Common myeloid progenitor, CD34-positive (primary cell): ENCODE measurements around the gene NR2F2.

Experiments
- CTCF ChIA-PET: fragments of 350-600 bp; sonication (Branson Sonifier 250); formaldehyde crosslinking; loops from one replicate; lab custom pipeline; 2021; ENCODE audit warnings: antibody characterized with exemption; lab: Charles Lee
- POLR2A ChIA-PET: fragments of 350-600 bp; sonication (Branson Sonifier 250); formaldehyde crosslinking; loops from one replicate; lab custom pipeline; 2021; ENCODE audit warnings: antibody characterized with exemption; lab: Charles Lee
- DNase-seq, 3 donors: peaks; one replicate each; pipeline versions ENCODE4 v3.0.0 to v3.0.0-alpha.2; 2013
- H3K27ac ChIP-seq, 2 experiments: 1 replicate in 1 of 2; 2 replicates in 1 of 2; pipeline ENCODE4 v1.7.0; 2013; ENCODE audit warnings: inconsistent platforms in 2 of 2, low read length in 2 of 2, mild to moderate bottlenecking in 2 of 2, low read depth in 1 of 2, moderate library complexity in 1 of 2; ENCODE audit not compliant: severe bottlenecking in 2 of 2, insufficient read depth in 1 of 2, poor library complexity in 1 of 2
- H3K27me3 ChIP-seq, 5 experiments: replicated peaks in 2 of 5; 1 replicate in 3 of 5; 2 replicates in 2 of 5; pipeline versions ENCODE4 v1.6.1 to v1.7.0; 2013; ENCODE audit warnings: low read length in 4 of 5, mild to moderate bottlenecking in 2 of 5, moderate library complexity in 2 of 5, inconsistent platforms in 1 of 5; ENCODE audit not compliant: insufficient read depth in 5 of 5, control insufficient read depth in 4 of 5
- H3K36me3 ChIP-seq, 4 experiments: 1 replicate in 2 of 4; 2 replicates in 2 of 4; pipeline versions ENCODE4 v1.6.1 to v1.7.0; 2013; ENCODE audit warnings: low read length in 3 of 4, control low read depth in 1 of 4, mild to moderate bottlenecking in 1 of 4; ENCODE audit not compliant: control insufficient read depth in 4 of 4, insufficient read depth in 4 of 4
- H3K4me1 ChIP-seq, 4 experiments: 1 replicate in 3 of 4; 2 replicates in 1 of 4; pipeline versions ENCODE4 v1.6.1 to v1.7.1; 2013; ENCODE audit warnings: low read length in 3 of 4, mild to moderate bottlenecking in 3 of 4, control low read depth in 1 of 4, inconsistent platforms in 1 of 4, moderate library complexity in 1 of 4; ENCODE audit not compliant: control insufficient read depth in 4 of 4, insufficient read depth in 4 of 4; ENCODE audit errors: control extremely low read depth in 1 of 4
- H3K4me3 ChIP-seq, 7 experiments: 1 replicate in 4 of 7; 2 replicates in 3 of 7; pipeline versions ENCODE4 v1.5.1 to v1.7.0; 2013; ENCODE audit warnings: mild to moderate bottlenecking in 7 of 7, low read length in 6 of 7, moderate library complexity in 6 of 7, inconsistent platforms in 2 of 7, low read depth in 2 of 7, control low read depth in 1 of 7; ENCODE audit not compliant: insufficient read depth in 4 of 7, control insufficient read depth in 1 of 7; ENCODE audit errors: extremely low read depth in 1 of 7
- H3K9me3 ChIP-seq, 5 experiments: 1 replicate in 4 of 5; 2 replicates in 1 of 5; pipeline versions ENCODE4 v1.6.1 to v1.7.1; 2013; ENCODE audit warnings: low read length in 4 of 5, mild to moderate bottlenecking in 2 of 5, inconsistent platforms in 1 of 5, low read depth in 1 of 5, moderate library complexity in 1 of 5; ENCODE audit not compliant: control insufficient read depth in 4 of 5, insufficient read depth in 2 of 5; ENCODE audit errors: control extremely low read depth in 1 of 5
- WGBS: methylation state at CpG from one replicate; pipeline ENCODE4 v1.1.5; 2013; ENCODE audit not compliant: insufficient coverage; 5-methylcytosine and 5-hydroxymethylcytosine counted together

The NR2F2 gene

DNA sequence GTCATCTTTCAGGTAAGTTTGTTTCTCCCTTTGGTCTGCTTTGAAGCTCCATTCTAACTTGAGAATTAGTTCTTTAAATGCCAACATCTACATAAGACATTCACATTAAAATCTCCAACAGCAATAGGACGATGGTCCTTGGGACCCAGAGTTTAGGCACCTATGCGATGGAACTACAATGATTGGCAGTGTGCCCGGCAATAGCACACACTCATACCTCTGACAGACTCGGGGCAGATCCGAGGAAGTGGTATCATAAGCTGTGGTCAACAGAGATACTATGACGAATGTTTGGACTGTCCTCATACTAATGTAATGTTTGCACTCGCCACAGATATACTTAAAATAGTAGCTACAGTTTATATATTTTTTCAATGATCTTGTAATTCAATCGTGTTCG, 34.2 kb upstream of the NR2F2 start:
- no peak overlapping the region for H3K27ac ChIP-seq
- no peak for DNase-seq
- 86% methylated on average over 4 of the region's 9 CpGs for WGBS
- peaks cover 0 to 16% (median 0%) of the 10 kb centered on the region in 5 experiments for H3K27me3 ChIP-seq
- H3K4me1 ChIP-seq: no peaks in the 10 kb centered on the region
- CTCF ChIA-PET: interaction anchor here (0.6 kb wide), 2 partner anchors 25 to 1332 kb away, joined by 3 read pairs; no protein-coding TSS in a partner anchor
- H3K9me3 ChIP-seq: peaks cover 0 to 10% (median 6%) of the 10 kb centered on the region in 5 experiments
- POLR2A ChIA-PET: no interaction called here
- no peak overlapping the region for H3K4me3 ChIP-seq
- H3K36me3 ChIP-seq: no peaks in the 10 kb centered on the region

DNA sequence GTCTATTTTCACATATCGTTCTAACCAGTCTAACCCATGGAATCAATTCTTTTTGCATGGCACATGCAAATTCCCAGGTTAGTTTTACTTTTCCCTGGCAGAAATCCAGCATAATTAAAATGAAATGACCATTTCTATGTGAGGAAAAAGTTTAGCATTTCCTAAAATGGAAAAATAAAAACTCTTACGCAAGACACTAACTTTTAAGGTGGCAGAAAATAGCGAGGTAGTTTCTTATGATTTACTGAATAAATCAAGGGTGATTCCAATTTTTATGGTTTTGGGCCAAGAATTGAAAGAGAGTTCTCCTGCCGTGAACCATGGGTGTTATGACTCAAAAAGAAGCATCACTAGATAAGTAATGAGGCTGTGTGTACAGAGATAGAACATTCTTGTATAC, 32.7 kb upstream of the NR2F2 start:
- Histone ChIP-seq H3K4me3 (no peak overlapping the region), H3K27ac (no peak overlapping the region), H3K36me3 (no peaks in the 10 kb centered on the region), H3K4me1 (no peaks in the 10 kb centered on the region), H3K9me3 (peaks cover 0 to 10% (median 6%) of the 10 kb centered on the region in 5 experiments), H3K27me3 (peaks cover 0 to 18% (median 0%) of the 10 kb centered on the region in 5 experiments)
- DNase-seq: no peak
- POLR2A ChIA-PET: no interaction called here
- CTCF ChIA-PET: no interaction called here
- 100% methylated on average over 3 of the region's 4 CpGs for WGBS

- no peak overlapping the region for H3K27ac ChIP-seq
- CTCF ChIA-PET: no interaction called here
- POLR2A ChIA-PET: no interaction called here
- 100% methylated on average over 1 of the region's 2 CpGs for WGBS
- peaks cover 0 to 10% (median 6%) of the 10 kb centered on the region in 5 experiments for H3K9me3 ChIP-seq
- peaks cover 0 to 13% (median 0%) of the 10 kb centered on the region in 5 experiments for H3K27me3 ChIP-seq
- H3K4me1 ChIP-seq: no peaks in the 10 kb centered on the region
- no peaks in the 10 kb centered on the region for H3K36me3 ChIP-seq
- H3K4me3 ChIP-seq: no peak overlapping the region
- no peak for DNase-seq
Measured at GRCh38 chr15:96298217-96298616, 32.3 kb upstream of the NR2F2 start.

DNA sequence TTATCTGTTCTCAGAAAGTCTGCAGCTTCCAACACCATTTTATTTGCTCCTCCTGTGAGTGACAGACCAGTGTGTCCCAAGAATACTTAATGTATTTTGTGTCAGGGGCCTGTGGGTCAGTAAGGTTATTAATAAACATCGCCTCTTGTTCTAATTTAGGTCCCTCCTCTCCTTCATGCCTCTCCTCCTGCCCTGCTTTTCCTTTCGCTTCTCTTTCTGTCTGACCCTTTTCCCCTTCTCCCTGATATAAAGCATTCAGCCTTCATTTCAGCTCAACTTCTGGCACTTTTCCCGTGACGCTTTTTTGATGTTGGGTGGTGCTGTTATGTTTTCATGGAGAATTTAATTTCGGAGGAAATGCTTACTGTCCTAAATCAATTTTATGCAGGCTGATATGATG, 29.7 kb upstream of the NR2F2 start:
- H3K27ac ChIP-seq: no peak overlapping the region
- POLR2A ChIA-PET: no interaction called here
- no peak for DNase-seq

GRCh38 chr15:96303503-96304056, 26.9 kb upstream of the NR2F2 start:
- Histone ChIP-seq H3K27ac (no peak overlapping the region), H3K4me1 (no peaks in the 10 kb centered on the region), H3K27me3 (peaks cover 0 to 18% (median 3%) of the 10 kb centered on the region in 5 experiments), H3K9me3 (peaks cover 0 to 2% (median 0%) of the 10 kb centered on the region in 5 experiments), H3K36me3 (no peaks in the 10 kb centered on the region), H3K4me3 (no peak overlapping the region)
- ChIA-PET CTCF (no interaction called here), POLR2A (no interaction called here)
- no peak for DNase-seq
- 81% methylated on average over 6 of the region's 9 CpGs for WGBS

More for the DNA sequence above, 29.7 kb upstream of the NR2F2 start:
- no peaks in the 10 kb centered on the region for H3K36me3 ChIP-seq
- CTCF ChIA-PET: no interaction called here
- peaks cover 0 to 12% (median 0%) of the 10 kb centered on the region in 5 experiments for H3K27me3 ChIP-seq
- WGBS: 86% methylated on average over 1 of the region's 5 CpGs
- H3K9me3 ChIP-seq: peaks cover 0 to 10% (median 4%) of the 10 kb centered on the region in 5 experiments
- H3K4me3 ChIP-seq: no peak overlapping the region
- no peaks in the 10 kb centered on the region for H3K4me1 ChIP-seq

DNA sequence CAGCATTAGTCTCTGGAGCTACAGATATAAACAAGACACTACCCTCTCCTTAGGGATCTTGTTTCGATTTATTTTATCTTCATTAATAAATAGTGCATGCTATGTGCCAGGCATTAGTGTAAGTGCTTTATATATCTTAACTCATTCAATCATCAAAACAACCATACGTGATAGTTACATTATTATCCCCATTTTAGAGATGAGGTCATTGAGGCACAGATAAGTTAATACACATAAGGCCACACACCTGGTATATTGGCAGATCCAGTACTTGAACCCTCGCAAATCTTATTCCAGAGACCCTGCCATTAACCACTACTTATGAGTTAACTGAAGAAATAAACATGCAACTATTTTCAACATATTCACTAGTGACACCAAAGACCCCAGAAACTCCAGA, 25.7 kb upstream of the NR2F2 start:
- H3K4me3 ChIP-seq: no peak overlapping the region
- H3K9me3 ChIP-seq: no peaks in the 10 kb centered on the region
- ChIA-PET CTCF (no interaction called here), POLR2A (no interaction called here)
- no peak for DNase-seq
- H3K4me1 ChIP-seq: no peaks in the 10 kb centered on the region
- whole genome bisulfite sequencing: no CpG with 5 or more reads among the region's 3 CpGs
- H3K27me3 ChIP-seq: peaks cover 2 to 20% (median 3%) of the 10 kb centered on the region in 5 experiments
- H3K36me3 ChIP-seq: no peaks in the 10 kb centered on the region
- no peak overlapping the region for H3K27ac ChIP-seq

DNA sequence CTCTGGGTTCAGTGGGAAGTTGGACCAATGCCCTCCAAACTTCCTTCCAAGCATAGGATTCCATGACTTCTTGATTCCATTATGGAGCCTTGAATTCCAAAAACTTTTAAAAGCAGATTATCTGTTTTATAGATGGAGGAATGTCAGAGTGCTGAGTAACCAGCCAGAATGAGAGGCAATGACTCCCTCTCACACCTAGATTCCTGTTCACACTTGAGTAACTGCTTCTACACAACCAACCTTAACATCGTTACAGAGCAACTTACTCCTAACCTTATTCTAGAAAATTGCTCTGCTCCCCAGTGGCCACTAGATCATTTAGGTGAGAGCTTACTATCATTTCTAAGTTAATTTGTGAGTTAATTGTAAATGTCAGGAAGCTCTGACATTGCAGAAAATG, 24.2 kb upstream of the NR2F2 start:
- POLR2A ChIA-PET: no interaction called here
- Histone ChIP-seq H3K4me1 (no peaks in the 10 kb centered on the region), H3K36me3 (no peaks in the 10 kb centered on the region), H3K4me3 (no peak overlapping the region), H3K27ac (no peak overlapping the region), H3K9me3 (no peaks in the 10 kb centered on the region), H3K27me3 (peaks cover 2 to 19% (median 6%) of the 10 kb centered on the region in 5 experiments)
- CTCF ChIA-PET: no interaction called here
- WGBS: no CpG with 5 or more reads among the region's 1 CpG
- no peak for DNase-seq
